SK-N-SH (cell line): ENCODE data around the gene ERO1A. TPM values are rescaled to one million over a fixed set of nuclear protein-coding genes. Genes with fewer than 3 reads are reported as not detected.

Experiments used
- CTCF ChIA-PET: fragments of 300-600, 350-600 bp; formaldehyde crosslinking; extraction: SDS; loops from one replicate; lab custom pipeline; 2021; lab: Yijun Ruan, JAX
- POLR2A ChIA-PET: fragments of 350-600 bp; sonication (Branson Sonifier 250); formaldehyde crosslinking; extraction: SDS; loops from one replicate; lab custom pipeline; 2020; ENCODE audit warnings: antibody characterized with exemption, inconsistent platforms; lab: Yijun Ruan, JAX
- DNase-seq: peaks from one replicate; pipeline ENCODE4 v3.0.0; 2012
- H2AFZ ChIP-seq: fragments of 200-600 bp; sonication (generic); 2 replicates; pipeline ENCODE4 v1.8.1; 2016; ENCODE audit warnings: antibody characterized with exemption, mild to moderate bottlenecking, low read depth
- H3F3A ChIP-seq: fragments of 200-600 bp; sonication (generic); replicated peaks from 2 replicates; pipeline ENCODE3; 2016; ENCODE audit warnings: antibody characterized with exemption, mild to moderate bottlenecking; ENCODE audit not compliant: insufficient read depth
- H3K27ac ChIP-seq, 2 experiments: fragments of 200-500 bp in 1 of 2; fragments of 200-600 bp in 1 of 2; sonication (Bioruptor generic) in 1 of 2; sonication (generic), shearing (Covaris generic) in 1 of 2; 2 replicates each; pipeline versions ENCODE4 v1.5.1 to v1.6.1; 2014 to 2016; ENCODE audit warnings: low read depth in 2 of 2, inconsistent platforms in 1 of 2, low read length in 1 of 2, mild to moderate bottlenecking in 1 of 2, mixed read lengths in 1 of 2
- H3K27me3 ChIP-seq: fragments of 200-600 bp; sonication (generic), shearing (Covaris generic); 2 replicates; pipeline ENCODE4 v1.6.1; 2016; ENCODE audit warnings: mixed run types; ENCODE audit not compliant: insufficient read depth
- H3K36me3 ChIP-seq, 2 experiments: fragments of 200-500 bp in 1 of 2; fragments of 200-600 bp in 1 of 2; sonication (Bioruptor generic) in 1 of 2; sonication (generic) in 1 of 2; replicated peaks in 1 of 2; 2 replicates each; pipeline versions ENCODE3 to v1.5.1; 2014 to 2016; ENCODE audit warnings: low read length in 1 of 2, mild to moderate bottlenecking in 1 of 2; ENCODE audit not compliant: insufficient read depth in 2 of 2, control insufficient read depth in 1 of 2
- H3K4me1 ChIP-seq, 2 experiments: fragments of 200-500 bp in 1 of 2; fragments of 200-600 bp in 1 of 2; sonication (Bioruptor generic) in 1 of 2; sonication (generic), shearing (Covaris generic) in 1 of 2; 2 replicates each; pipeline versions ENCODE4 v1.5.1 to v1.6.1; 2014 to 2016; ENCODE audit warnings: low read depth in 1 of 2, low read length in 1 of 2, mixed run types in 1 of 2; ENCODE audit not compliant: insufficient read depth in 2 of 2, control insufficient read depth in 1 of 2
- H3K4me2 ChIP-seq: fragments of 200-600 bp; sonication (generic), shearing (Covaris generic); 2 replicates; pipeline ENCODE4 v1.6.1; 2017; ENCODE audit warnings: mixed run types
- H3K4me3 ChIP-seq, 2 experiments: fragments of 200-500 bp in 1 of 2; fragments of 200-600 bp in 1 of 2; sonication (Bioruptor generic) in 1 of 2; sonication (generic), shearing (Covaris generic) in 1 of 2; 2 replicates each; pipeline versions ENCODE4 v1.5.1 to v1.8.1; 2014 to 2016; ENCODE audit warnings: low read depth in 2 of 2, inconsistent platforms in 1 of 2, low read length in 1 of 2, mild to moderate bottlenecking in 1 of 2, mixed read lengths in 1 of 2, moderate library complexity in 1 of 2
- H3K79me2 ChIP-seq: fragments of 200-600 bp; sonication (generic); 2 replicates; pipeline ENCODE4 v1.8.1; 2017; ENCODE audit warnings: mild to moderate bottlenecking; ENCODE audit not compliant: insufficient read depth
- H3K9ac ChIP-seq: fragments of 200-600 bp; sonication (generic); 2 replicates; pipeline ENCODE4 v1.6.1; 2017; ENCODE audit warnings: mixed run types
- H3K9me2 ChIP-seq: fragments of 200-600 bp; sonication (generic); 2 replicates; pipeline ENCODE4 v1.6.1; 2017; ENCODE audit warnings: mixed run types
- H3K9me3 ChIP-seq: fragments of 200-600 bp; sonication (generic); 2 replicates; pipeline ENCODE4 v1.6.1; 2017; ENCODE audit warnings: mixed run types, mild to moderate bottlenecking, moderate library complexity
- H4K20me1 ChIP-seq: fragments of 200-600 bp; sonication (generic); 2 replicates; pipeline ENCODE4 v1.6.1; 2017; ENCODE audit warnings: mild to moderate bottlenecking, mixed run types; ENCODE audit not compliant: insufficient read depth
- EP300 ChIP-seq, 2 experiments: IDR thresholded peaks; 2 replicates each; pipeline versions ENCODE4 v1.4.0 to v1.6.1; 2012; ENCODE audit warnings: borderline replicate concordance in 1 of 2, low read depth in 1 of 2, low read length in 1 of 2
- EZH2phosphoT487 ChIP-seq: fragments of 200-600 bp; sonication (generic); IDR thresholded peaks from 2 replicates; pipeline ENCODE4 v1.6.1; 2017; ENCODE audit warnings: low read depth, mixed run types, mild to moderate bottlenecking, antibody characterized with exemption, moderate library complexity, borderline replicate concordance
- FOSL2 ChIP-seq: IDR thresholded peaks from 2 replicates; pipeline ENCODE4 v1.4.0; 2012; ENCODE audit warnings: low read depth, mild to moderate bottlenecking, moderate library complexity, borderline replicate concordance
- FOXJ3 ChIP-seq: sonication (generic); formaldehyde crosslinking; IDR thresholded peaks from 2 replicates; pipeline ENCODE4 v1.5.1; 2020; ENCODE audit warnings: mild to moderate bottlenecking, missing genetic modification reagents
- GABPA ChIP-seq: IDR thresholded peaks from 2 replicates; pipeline ENCODE4 v1.4.0; 2012; ENCODE audit warnings: low read depth, mild to moderate bottlenecking
- GATA2 ChIP-seq: sonication (generic); formaldehyde crosslinking; IDR thresholded peaks from 2 replicates; pipeline ENCODE4 v1.5.0; 2020; ENCODE audit warnings: mild to moderate bottlenecking, missing genetic modification reagents
- JUND ChIP-seq: IDR thresholded peaks from 2 replicates; pipeline ENCODE4 v1.4.0; 2012
- NFIC ChIP-seq: IDR thresholded peaks from 2 replicates; pipeline ENCODE4 v1.4.0; 2012; ENCODE audit warnings: borderline replicate concordance
- NRF1 ChIP-seq: IDR thresholded peaks from 2 replicates; pipeline ENCODE4 v1.6.1; 2012; ENCODE audit warnings: low read depth, mild to moderate bottlenecking, low read length
- TAF1 ChIP-seq: IDR thresholded peaks from 2 replicates; pipeline ENCODE4 v1.6.1; 2012; ENCODE audit warnings: low read depth, mild to moderate bottlenecking, low read length, moderate library complexity, borderline replicate concordance
- TCF12 ChIP-seq: IDR thresholded peaks from 2 replicates; pipeline ENCODE4 v1.4.0; 2012
- whole genome bisulfite sequencing: methylation state at CpG from one replicate; pipeline ENCODE4 v1.1.6; 2017; ENCODE audit warnings: low lambda C conversion rate; 5-methylcytosine and 5-hydroxymethylcytosine counted together
- polyA plus RNA-seq, 3 experiments: library from polyadenylated mRNA; depleted of rRNA; stranded (reverse); fragments of >200 nt; gene quantifications; 2 replicates each; pipeline ENCODE4 v1.2.3, GENCODE V29; 2012
- TF ChIP-seq, protein P1 (sequence below): fragments of 150-350 bp; IDR thresholded peaks from 2 replicates; pipeline ENCODE4 v1.6.1; 2016; ENCODE audit warnings: mild to moderate bottlenecking, low read depth, low read length
- TF ChIP-seq, protein P2 (sequence below): IDR thresholded peaks from 2 replicates; pipeline ENCODE4; 2012
- TF ChIP-seq, protein P3 (sequence below): fragments of 200-600 bp; sonication (generic); IDR thresholded peaks from 2 replicates; pipeline ENCODE4 v1.6.1; 2017; ENCODE audit warnings: antibody characterized with exemption, mild to moderate bottlenecking, moderate library complexity
- TF ChIP-seq, protein P4 (sequence below): IDR thresholded peaks from 2 replicates; pipeline ENCODE4 v1.6.1; 2012; ENCODE audit warnings: mild to moderate bottlenecking, low read depth, low read length, moderate library complexity

ERO1A gene
- polyA plus RNA-seq, 1 of the 3 experiments (the other 2 are of a cell fraction): 19.3 TPM

DNA sequence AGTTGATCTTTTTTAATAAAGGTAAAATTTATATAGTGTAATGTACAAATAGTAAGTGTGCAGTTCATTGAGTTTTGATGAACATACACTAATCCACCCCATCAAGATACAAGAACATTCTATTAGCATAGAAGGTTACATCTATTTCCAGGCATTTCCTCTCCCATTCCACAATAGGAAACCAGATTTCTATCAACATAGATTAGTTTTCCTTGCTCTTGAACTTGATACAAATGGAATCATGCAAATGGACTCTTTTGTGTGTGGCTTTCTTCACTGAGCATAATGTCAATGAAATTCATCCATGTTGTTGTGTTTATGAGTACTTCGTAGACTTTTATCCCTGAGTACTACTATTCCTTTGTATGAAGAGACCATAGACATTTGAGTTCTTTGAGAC, 45.4 kb upstream of the ERO1A start:
- H3K27me3 ChIP-seq: no peaks in the 10 kb centered on the region
- no peak overlapping the region for H3K27ac ChIP-seq
- no peak overlapping the region for H3K4me3 ChIP-seq
- H3K9me2 ChIP-seq: no peaks in the 10 kb centered on the region
- 97% methylated on average over 1 of the region's 1 CpG for WGBS
- H4K20me1 ChIP-seq: no peaks in the 10 kb centered on the region
- H3K4me2 ChIP-seq: no peak overlapping the region
- H3F3A ChIP-seq: peaks cover 5% of the 10 kb centered on the region
- CTCF ChIA-PET: no interaction called here
- no peaks in the 10 kb centered on the region for H3K36me3 ChIP-seq
- no peak for DNase-seq
- no peaks in the 10 kb centered on the region for H3K9me3 ChIP-seq
- TF ChIP-seq TAF1: no peak
- TF ChIP-seq JUND: no peak
- TF ChIP-seq GATA2 (CRISPR knock-in tag): no peak
- TF ChIP-seq, protein P1, sequence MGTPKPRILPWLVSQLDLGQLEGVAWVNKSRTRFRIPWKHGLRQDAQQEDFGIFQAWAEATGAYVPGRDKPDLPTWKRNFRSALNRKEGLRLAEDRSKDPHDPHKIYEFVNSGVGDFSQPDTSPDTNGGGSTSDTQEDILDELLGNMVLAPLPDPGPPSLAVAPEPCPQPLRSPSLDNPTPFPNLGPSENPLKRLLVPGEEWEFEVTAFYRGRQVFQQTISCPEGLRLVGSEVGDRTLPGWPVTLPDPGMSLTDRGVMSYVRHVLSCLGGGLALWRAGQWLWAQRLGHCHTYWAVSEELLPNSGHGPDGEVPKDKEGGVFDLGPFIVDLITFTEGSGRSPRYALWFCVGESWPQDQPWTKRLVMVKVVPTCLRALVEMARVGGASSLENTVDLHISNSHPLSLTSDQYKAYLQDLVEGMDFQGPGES: no peak
- no peak for TF ChIP-seq FOXJ3
- TF ChIP-seq, protein P2, sequence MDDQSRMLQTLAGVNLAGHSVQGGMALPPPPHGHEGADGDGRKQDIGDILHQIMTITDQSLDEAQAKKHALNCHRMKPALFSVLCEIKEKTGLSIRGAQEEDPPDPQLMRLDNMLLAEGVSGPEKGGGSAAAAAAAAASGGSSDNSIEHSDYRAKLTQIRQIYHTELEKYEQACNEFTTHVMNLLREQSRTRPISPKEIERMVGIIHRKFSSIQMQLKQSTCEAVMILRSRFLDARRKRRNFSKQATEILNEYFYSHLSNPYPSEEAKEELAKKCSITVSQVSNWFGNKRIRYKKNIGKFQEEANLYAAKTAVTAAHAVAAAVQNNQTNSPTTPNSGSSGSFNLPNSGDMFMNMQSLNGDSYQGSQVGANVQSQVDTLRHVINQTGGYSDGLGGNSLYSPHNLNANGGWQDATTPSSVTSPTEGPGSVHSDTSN: no peak
- TF ChIP-seq NRF1: no peak
- no peak for TF ChIP-seq NFIC
- TF ChIP-seq, protein P3, sequence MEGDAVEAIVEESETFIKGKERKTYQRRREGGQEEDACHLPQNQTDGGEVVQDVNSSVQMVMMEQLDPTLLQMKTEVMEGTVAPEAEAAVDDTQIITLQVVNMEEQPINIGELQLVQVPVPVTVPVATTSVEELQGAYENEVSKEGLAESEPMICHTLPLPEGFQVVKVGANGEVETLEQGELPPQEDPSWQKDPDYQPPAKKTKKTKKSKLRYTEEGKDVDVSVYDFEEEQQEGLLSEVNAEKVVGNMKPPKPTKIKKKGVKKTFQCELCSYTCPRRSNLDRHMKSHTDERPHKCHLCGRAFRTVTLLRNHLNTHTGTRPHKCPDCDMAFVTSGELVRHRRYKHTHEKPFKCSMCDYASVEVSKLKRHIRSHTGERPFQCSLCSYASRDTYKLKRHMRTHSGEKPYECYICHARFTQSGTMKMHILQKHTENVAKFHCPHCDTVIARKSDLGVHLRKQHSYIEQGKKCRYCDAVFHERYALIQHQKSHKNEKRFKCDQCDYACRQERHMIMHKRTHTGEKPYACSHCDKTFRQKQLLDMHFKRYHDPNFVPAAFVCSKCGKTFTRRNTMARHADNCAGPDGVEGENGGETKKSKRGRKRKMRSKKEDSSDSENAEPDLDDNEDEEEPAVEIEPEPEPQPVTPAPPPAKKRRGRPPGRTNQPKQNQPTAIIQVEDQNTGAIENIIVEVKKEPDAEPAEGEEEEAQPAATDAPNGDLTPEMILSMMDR: no peak
- TF ChIP-seq FOSL2: no peak
- TF ChIP-seq GABPA: no peak
- TF ChIP-seq, protein P4, sequence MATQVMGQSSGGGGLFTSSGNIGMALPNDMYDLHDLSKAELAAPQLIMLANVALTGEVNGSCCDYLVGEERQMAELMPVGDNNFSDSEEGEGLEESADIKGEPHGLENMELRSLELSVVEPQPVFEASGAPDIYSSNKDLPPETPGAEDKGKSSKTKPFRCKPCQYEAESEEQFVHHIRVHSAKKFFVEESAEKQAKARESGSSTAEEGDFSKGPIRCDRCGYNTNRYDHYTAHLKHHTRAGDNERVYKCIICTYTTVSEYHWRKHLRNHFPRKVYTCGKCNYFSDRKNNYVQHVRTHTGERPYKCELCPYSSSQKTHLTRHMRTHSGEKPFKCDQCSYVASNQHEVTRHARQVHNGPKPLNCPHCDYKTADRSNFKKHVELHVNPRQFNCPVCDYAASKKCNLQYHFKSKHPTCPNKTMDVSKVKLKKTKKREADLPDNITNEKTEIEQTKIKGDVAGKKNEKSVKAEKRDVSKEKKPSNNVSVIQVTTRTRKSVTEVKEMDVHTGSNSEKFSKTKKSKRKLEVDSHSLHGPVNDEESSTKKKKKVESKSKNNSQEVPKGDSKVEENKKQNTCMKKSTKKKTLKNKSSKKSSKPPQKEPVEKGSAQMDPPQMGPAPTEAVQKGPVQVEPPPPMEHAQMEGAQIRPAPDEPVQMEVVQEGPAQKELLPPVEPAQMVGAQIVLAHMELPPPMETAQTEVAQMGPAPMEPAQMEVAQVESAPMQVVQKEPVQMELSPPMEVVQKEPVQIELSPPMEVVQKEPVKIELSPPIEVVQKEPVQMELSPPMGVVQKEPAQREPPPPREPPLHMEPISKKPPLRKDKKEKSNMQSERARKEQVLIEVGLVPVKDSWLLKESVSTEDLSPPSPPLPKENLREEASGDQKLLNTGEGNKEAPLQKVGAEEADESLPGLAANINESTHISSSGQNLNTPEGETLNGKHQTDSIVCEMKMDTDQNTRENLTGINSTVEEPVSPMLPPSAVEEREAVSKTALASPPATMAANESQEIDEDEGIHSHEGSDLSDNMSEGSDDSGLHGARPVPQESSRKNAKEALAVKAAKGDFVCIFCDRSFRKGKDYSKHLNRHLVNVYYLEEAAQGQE: no peak
- TF ChIP-seq TCF12: no peak
- TF ChIP-seq EZH2phosphoT487: no peak
- TF ChIP-seq EP300 (IDR thresholded peaks at IDR 0.05; ENCODE audit: borderline replicate concordance in 1 of 2, low read depth in 1 of 2, low read length in 1 of 2): no peak
- TF ChIP-seq, all 33 proteins: peak for 0
- H2AFZ ChIP-seq: no peak overlapping the region
- no peak overlapping the region for H3K9ac ChIP-seq
- peaks cover 71% of the 10 kb centered on the region for H3K79me2 ChIP-seq
- POLR2A ChIA-PET: no interaction called here
- H3K4me1 ChIP-seq: peaks cover 0 to 11% of the 10 kb centered on the region in 2 experiments; a peak in 1 of 4 replicates
